NOMO-1 (cell line): ENCODE results near the gene TIMM29.

Experiments
- DNase-seq, 2 experiments: peaks; one replicate each; lab custom pipeline; 2025; ENCODE audit not compliant: unreplicated experiment in 2 of 2; lab: John Stamatoyannopoulos, UW

TIMM29 gene

DNA sequence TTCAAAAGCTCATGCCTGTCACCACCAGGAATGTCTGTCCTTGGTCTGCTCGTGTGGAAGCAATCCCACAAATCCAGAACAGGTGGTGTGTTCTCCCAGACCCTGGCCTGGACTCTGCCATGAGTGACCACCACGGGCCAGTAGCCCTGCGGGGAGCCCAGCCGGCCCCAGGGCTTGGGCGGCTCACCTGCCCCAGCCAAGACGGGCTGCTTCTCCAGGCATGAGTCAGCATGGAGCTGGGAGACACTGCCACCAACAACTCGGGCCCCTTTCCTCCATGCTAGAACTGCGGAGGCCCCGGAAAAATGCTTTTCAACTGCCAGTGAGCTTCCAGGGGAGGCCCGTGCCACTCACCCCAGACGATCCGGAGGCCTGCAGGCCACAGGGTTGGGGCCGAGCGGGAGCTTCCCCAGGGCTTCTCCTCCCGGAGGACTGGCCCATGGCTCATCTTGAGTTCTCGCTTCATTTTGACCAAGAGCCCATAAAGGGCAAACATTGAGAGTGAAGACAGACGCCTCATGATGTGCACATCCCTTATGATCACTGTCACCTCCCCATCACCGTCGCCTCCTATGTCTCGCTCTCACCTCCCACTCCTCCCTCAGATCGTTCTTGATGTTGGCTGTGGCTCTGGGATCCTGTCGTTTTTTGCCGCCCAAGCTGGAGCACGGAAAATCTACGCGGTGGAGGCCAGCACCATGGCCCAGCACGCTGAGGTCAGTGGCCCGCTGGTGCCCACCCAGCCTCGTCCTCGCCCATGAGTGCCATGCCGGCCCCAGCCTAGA, 16.8 kb upstream of the TIMM29 start:
- no peak for DNase-seq

DNA sequence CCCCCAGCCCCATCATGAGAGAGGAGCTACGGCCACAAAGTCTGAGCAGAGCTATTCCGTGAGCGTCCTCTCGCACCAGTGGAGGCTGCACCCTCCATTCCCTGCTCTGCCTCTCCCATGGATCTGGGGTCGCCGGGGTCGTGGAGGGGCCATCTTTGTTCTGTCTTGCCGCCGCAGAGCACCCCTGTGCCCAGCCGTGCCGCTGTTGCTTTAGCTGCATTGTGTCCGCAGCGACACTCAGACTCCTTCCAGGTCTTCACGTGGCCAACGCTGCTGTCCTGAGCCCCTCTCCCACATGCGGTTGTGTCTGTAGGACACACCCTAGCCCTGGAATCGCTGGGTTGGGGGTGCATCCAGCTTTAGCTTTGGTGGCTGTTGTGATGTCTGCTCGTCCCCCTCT, 16.0 kb upstream of the TIMM29 start:
- no peak for DNase-seq

DNA sequence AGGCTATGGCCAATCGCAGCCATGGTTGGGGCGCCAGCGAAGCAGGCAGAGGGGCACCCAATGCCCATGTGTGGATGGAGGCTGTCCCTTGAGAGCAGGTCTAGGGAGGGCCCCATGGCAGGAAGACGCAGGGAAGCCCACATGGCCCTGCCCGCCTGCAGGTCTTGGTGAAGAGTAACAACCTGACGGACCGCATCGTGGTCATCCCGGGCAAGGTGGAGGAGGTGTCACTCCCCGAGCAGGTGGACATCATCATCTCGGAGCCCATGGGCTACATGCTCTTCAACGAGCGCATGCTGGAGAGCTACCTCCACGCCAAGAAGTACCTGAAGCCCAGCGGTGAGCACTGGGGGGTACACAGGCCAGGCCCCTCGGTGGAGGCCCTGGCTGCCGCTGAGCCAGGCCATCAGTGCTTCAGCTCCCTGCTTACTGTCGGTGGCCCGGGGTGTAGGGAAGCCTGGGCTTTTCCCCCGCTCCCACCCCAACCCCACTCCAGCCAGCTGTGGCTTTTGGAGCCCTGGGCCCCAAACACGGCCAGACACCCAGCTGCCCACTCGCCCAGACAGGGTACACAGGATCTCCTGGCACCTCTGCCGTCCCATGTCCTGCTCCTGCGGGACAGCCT, 14.8 kb upstream of the TIMM29 start:
- no peak for DNase-seq

DNA sequence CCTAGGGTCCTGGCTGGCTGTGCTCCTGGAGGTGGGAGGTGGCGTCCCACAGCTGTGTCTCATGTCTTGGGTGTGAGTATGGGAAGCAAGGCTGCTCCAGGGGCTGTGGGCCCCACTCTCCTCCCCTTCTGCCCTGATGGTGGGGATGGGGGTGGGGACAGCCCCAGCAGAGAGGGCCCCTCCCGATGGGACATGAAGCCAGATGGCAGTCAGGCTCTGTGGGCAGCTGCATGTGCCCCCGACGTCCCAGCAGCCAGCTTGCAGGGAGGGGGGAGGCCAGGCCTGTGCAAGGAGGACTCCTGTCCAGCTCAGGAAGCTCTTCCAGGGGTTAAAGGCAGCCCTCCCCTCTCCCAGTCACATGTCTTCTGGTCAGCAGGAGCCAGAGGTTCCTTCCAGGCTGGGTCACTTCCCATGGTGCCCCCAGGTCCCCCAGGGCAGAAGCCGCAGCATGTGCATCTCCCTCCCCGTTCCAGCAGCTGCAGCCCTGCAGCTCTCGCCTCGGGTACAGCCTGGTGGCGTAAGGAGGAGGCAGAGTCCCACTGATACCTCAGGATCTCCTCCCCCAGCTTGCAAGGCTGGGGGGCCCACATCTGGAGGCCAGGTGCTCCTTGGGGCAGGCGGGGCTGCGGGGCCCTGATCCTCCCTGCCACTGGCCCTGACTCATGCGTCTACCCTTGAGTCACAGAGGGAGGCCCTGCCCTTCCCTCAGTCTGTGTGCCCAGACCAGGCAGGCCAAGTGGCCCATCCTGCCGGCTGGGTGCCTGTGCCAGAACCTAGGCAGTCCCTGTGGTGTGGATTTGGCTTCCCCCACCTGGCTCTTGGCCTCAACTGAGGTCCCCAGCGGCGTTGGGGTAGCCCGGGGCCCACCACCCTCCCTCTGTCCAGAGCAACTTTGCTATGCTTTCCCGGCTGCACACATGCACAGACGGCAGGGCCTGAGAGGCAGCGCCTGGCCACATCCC, 13.2 kb upstream of the TIMM29 start:
- DNase-seq = no peak

DNA sequence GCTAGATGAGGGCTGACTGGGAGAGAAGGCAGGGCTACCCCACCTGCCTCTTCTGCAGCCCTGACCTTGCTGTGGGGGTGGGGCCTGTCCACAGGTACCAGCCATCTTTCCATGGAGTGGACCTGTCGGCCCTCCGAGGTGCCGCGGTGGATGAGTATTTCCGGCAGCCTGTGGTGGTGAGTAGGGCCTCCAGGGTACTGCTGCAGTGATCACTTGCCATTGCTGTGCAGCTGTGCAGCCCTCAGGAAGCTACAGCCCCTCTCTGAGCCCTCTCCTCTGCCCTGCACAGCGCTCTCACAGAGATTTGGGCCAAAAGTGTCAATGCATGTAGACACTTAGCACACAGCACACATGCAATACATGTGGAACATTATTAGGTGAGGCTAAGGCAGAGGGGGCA, 12.0 kb upstream of the TIMM29 start:
- DNase-seq = no peak

DNA sequence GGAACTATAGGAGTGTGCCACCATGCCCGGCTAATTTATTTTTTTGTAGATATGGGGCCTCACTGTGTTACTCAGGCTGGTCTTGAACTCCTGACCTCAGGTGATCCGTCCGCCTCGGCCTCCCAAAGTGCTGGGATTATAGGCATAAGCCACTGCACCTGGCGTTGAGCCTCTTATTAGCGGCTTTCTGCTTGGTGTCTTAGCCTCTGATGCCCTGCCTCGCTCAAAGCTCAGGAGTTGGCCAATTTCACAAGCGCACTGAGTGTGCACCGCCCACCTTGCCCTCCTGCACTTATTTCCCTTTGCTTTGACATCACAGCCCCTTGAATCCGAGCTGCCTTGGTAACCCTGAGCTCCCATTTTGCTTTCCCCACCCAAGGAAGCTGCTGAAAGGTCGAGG, 10.3 kb upstream of the TIMM29 start:
- DNase-seq = no peak

DNA sequence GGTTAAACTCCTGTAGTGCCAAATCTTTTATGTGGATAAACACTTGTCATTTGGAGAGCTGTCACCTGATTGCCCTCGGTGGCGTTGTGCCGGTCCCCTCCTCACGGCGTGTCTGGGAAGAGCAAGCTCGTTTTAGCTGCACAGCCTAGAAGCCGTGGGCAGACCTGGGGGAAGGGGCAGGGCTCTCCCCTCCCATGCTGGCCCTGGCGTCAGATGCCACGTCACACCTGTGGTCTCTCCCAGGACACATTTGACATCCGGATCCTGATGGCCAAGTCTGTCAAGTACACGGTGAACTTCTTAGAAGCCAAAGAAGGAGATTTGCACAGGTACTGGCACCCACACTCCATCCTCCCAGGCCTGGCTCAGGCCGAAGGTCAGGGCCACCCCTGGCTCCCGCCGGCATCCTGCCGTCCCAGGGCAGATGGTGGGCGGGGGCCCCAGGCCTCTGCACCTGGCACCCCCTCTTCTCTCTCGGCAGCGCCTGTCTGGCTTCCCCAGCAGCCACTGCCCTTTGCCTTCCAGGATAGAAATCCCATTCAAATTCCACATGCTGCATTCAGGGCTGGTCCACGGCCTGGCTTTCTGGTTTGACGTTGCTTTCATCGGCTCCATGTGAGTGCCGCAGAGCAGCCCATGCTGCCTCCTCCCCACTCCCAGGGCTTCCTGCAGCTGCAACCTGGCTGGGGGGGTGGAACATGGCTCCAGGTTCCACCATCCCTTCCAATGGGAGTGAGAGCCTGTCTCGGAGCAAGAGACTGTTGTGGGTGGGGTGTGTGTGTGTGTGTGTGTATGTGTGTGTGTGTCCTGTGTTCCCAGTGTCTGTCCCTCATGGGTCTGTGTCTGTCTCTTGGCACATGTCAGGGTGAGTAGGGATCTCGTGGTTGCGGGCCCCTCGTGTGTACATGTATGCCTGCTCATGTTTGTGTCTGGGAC, 9.0 kb upstream of the TIMM29 start:
- no peak for DNase-seq

DNA sequence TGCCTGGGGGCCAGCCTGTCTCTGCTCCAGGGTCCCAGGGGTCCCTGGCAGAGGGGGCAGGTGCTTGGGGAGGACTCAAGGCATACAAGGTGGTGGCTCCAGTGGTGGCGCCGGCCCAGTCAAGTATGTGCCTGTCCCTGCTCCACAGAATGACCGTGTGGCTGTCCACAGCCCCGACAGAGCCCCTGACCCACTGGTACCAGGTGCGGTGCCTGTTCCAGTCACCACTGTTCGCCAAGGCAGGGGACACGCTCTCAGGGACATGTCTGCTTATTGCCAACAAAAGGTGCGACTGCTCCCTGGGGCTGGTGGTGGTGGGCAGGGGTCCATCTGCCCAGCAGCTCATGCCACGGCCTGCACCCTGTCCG, 8.3 kb upstream of the TIMM29 start:
- no peak for DNase-seq

DNA sequence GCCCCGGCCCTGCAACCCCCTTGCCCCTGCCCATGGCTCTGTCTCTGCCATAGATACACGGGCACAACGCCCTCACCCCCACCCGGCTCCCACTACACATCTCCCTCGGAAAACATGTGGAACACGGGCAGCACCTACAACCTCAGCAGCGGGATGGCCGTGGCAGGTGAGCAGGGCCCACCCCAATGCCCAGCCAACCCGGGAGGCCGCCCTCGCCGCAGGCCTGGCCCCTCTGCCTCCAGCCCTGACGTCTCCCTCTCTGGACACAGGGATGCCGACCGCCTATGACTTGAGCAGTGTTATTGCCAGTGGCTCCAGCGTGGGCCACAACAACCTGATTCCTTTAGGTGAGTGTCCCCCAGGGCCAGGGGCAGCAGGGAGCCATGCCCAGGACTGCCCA, 7.8 kb upstream of the TIMM29 start:
- DNase-seq = no peak

DNA sequence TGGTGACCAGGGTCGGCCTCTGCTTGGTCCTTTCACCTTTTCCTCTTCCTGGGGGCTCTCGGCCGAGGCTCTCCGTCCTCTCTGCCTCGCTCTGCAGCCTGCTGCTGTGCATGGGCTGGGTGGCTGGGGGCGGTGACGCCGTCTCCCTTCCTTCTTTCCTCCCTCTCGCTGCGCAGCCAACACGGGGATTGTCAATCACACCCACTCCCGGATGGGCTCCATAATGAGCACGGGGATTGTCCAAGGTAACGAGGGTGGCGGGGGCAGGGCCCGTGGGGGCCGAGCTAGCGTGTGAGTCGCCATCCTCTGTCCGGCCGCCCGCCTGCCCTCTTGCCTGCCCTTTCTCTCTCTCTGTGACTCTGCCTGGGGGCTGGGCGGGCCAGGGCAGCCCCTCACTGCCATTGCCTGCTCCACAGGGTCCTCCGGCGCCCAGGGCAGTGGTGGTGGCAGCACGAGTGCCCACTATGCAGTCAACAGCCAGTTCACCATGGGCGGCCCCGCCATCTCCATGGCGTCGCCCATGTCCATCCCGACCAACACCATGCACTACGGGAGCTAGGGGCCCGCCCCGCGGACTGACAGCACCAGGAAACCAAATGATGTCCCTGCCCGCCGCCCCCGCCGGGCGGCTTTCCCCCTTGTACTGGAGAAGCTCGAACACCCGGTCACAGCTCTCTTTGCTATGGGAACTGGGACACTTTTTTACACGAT, 7.3 kb upstream of the TIMM29 start:
- no peak for DNase-seq

DNA sequence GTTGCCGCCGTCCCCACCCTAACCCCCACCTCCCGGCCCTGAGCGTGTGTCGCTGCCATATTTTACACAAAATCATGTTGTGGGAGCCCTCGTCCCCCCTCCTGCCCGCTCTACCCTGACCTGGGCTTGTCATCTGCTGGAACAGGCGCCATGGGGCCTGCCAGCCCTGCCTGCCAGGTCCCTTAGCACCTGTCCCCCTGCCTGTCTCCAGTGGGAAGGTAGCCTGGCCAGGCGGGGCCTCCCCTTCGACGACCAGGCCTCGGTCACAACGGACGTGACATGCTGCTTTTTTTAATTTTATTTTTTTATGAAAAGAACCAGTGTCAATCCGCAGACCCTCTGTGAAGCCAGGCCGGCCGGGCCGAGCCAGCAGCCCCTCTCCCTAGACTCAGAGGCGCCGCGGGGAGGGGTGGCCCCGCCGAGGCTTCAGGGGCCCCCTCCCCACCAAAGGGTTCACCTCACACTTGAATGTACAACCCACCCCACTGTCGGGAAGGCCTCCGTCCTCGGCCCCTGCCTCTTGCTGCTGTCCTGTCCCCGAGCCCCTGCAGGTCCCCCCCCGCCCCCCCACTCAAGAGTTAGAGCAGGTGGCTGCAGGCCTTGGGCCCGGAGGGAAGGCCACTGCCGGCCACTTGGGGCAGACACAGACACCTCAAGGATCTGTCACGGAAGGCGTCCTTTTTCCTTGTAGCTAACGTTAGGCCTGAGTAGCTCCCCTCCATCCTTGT, 6.5 kb upstream of the TIMM29 start:
- DNase-seq = no peak

DNA sequence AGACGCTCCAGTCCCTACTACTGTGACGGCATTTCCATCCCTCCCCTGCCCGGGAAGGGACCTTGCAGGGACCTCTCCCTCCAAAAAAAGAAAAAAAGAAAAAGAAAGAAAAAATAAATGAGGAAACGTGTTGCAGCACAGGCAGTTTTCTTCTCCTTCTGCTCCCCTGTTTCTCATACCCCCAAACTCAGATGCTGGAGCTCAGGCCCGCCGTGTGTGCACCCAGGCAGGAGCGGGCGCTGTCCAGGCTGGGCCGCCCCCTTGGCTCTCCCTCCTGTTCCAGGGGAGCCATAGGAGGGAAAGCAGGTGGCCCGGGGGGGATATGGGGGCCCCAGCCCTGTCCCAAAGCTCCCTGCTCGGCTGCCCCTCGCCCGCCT, 6.0 kb upstream of the TIMM29 start:
- DNase-seq = no peak

DNA sequence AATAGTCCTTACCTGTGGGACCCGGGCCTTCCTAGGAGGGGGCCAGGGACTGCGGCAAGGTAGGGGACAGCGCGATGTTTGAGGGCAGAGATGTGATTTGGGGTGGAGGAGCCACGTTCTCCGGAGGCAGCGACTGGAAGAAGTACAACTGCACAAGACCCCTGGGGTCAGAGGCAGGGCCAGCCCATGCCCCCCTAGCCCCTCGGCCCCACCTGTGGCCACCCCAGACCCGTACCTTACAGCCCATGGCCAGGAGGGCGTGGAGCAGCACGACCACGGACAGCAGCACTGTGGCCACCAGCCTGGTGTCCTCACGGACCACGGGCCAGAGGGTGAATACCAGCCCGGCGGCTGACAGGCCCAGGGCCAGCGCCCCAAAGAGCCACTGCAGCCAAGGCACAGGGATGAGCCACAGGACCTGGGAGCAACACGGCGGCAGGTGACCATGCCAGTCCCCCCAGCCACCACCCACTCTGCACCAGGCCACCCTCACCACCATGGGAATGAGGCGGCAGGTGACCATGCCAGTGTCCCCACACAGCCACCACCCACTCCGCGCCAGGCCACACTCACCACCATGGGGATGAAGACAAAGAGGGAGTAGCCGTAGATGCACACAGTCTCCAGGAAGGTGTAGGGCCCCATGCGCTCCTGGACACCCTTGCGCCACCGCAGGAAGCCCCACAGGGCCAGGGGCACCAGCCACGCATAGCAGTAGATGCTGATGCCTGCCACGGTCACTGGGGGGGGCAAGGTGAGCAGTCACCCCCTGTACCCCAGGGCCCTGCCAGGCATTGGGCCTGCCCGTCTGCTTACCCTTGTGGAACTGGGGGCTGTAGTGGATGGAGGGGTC, 5.1 kb upstream of the TIMM29 start:
- no peak for DNase-seq

DNA sequence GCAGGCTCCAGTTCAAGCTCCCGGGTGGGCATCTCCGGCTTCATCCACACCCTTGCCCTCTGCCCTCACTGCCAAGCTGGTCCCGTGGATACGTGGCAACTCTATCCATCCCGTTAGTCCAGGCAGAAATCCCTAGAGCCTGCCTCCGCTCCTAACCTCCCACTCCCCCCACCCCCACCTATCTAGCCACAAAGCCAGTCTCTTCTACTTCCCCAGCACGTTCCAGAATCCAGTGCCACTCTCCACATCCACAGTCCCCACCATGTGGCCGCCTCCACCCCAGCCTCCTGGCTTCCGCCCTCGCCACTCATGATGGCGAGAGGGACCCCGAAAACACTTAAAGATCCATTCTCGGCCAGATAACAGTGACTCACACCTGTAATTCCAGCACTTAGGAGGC, 4.0 kb upstream of the TIMM29 start:
- no peak for DNase-seq

DNA sequence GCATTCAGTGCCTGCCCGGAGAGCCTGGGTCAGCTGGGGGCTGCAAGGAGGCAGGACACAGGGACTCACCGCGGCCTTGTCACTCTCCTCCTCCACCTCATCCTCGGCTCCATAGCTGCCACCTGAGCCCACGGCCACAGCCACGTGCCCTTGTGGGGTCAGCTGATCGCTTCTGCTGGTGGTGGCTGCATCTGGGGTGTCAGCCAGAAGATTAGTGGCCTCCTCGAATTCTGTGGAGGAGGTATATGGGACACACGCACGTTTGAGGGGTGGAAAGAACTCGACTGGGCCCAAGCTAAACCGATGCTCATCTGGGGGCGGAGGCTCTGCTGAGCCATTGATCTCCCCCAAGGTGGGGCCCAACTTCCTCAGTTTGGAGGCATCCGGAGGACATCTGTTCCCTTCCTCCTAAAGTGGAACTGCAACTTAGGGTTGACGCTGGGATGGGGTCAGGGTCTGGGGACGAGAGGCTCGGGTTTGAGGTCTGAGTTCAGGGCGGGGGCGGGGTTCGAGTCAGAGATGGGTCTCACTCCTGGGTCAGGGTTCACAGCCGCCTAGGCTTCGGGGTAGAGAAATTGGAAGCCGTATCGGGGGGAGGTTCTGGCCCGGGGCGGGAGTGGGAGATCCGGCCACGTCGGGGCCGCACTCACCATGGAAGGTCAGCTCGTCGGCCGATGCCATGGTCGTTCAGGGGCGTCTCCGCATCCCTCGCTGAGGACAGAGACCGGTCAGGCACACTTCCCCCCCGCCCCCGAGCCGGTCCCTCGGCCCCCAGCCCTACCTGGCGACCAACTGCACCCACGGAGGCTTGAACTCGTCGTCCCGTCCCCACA, 665 bp upstream of the TIMM29 start:
- peak; percentile 1 to 16 for DNase-seq

DNA sequence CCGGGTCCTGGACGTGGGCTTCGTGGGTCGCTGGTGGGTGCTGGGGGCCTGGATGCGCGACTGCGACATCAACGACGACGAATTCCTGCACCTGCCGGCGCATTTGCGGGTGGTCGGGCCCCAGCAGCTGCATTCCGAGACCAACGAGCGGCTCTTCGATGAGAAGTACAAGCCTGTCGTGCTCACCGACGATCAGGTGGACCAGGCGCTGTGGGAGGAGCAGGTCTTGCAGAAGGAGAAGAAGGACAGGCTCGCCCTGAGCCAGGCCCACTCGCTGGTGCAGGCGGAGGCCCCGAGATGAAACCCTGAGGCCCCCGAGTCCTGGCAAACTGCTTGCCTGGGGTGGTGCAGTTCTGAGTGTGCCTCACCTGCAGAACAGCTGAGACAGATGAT, 787 bp downstream of the TIMM29 start:
- no peak for DNase-seq

DNA sequence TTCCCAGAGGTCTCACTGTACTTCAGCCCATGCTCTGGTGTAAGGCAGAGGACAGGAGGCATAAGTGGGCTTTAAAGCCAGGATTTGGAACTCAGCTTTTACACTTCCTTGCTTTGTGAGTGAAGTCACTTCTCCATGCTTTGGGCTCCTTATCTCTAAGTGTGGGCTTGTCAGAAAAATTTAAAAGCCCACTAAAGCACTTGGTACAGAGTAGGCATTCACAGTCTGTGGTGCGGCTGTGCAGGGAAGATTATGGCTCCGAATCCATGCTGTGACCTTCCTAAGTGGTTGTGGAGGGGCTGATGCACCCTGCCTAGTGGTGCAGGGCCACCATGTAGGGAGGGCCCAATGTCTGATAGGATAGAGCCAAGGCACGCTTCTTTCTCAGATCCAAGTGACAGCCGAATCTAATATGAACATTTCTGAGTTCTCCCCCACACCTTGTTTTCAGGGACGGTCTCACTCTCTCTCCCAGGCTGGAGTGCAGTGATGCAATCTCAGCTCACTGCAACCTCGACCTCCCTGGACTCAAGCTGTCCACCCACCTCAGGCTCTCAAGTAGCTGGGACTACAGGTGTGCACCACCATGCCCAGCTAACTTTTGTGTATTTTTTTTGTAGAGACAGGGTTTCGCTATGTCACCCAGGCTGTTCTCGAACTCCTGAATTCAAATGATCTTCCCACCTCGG, 6.9 kb downstream of the TIMM29 start:
- DNase-seq = no peak
